HG03565 (cell line): ENCODE measurements around the gene KCNK1.
"Not testable (repeated sequence)": the region's sequence is repeated elsewhere in the genome, so short reads cannot be mapped to it uniquely, and the experiment has no call there.

Experiments used
- ATAC-seq: cut with Tn5 transposase; IDR thresholded peaks from one replicate; pipeline ENCODE4 v1.9.1; 2021; ENCODE audit warnings: mild to moderate bottlenecking, moderate library complexity; ENCODE audit not compliant: unreplicated experiment

KCNK1 gene

DNA sequence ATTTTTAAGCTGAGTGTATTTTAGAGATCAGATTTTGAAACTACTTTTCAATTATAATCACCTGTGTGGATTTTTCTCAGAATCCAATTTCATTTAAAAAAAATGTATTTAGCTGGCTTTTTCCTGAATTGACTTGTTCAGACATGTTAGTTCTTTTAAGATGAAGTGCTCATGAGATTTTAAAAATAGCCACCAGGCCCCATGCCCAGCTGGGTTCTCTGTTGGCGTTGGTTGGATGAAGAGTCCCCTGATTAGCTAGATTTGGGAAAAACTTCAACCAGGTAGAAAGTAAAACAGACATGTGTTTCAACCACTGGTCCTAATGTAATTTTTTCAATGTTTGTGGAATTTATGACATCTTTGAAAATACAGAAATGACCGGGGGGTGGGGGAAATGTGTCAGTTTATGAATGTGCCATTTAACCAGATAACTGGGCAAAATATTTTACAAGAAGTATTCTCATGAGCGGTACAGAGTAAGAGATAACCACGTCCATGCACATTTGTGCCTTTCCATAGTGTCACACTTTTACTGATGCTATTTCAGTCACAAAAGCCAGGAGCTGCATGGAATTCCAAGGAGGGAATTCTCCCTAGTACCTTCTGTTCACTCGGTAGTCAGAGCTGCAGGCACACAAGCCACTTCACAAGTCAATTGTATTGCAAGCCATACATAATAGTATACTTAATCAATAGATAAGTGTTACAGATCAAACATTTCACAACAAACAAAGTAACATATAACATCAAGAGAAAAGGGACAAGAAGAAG is 51.1 kb downstream of the KCNK1 start:
- ATAC-seq, result no peak

DNA sequence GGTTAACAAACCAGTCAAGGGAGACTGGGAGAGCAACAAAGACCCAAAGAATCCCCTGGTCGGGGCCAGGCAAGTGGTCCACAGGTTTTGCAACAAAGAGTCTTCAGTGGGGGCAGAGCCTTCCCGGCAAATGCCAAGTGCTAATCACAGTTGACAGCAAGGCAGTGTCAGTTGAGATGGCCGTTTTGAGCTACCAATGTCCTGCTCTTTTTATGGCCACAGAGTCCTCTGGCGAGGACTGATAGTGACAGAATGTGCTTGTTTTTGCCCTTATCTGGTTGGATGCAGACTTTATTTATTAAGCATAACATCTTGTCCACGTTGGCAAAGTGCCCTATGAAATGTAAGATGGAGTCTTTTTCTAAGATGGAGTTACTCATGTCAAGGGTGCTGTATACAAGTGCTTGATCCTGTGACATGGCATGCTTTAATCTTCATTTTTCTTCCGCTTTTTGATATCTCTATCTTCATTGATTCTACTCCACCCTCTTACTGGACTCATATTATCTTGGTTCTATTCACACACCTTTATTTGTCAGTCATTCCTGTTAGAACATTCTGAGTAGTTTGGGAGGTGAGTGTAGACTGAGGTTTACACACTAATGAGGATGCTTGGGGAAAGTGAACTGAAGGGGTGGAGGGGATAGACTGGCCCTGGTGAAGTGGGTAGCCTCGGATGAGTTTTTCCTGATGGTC is 51.8 kb downstream of the KCNK1 start:
- no peak for ATAC-seq

DNA sequence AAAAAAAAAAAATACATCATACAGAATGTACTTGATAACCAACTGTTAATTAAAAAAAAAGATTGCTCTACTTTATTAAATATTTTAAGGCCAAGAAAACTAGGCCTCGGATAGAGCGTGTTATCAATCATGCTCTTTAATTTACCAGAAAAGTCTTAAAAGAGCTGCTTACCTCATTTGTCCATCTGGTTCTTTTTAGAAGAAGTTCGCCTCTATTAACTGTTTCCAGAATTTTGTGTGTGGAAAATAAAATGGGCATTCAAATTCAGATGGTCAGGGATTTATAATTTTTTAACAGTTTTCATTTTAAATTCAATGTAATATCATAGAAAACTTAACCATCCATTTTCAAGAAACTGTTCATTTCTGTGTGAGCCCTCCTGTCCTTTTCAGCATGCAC is 53.8 kb downstream of the KCNK1 start:
- ATAC-seq, result no peak

DNA sequence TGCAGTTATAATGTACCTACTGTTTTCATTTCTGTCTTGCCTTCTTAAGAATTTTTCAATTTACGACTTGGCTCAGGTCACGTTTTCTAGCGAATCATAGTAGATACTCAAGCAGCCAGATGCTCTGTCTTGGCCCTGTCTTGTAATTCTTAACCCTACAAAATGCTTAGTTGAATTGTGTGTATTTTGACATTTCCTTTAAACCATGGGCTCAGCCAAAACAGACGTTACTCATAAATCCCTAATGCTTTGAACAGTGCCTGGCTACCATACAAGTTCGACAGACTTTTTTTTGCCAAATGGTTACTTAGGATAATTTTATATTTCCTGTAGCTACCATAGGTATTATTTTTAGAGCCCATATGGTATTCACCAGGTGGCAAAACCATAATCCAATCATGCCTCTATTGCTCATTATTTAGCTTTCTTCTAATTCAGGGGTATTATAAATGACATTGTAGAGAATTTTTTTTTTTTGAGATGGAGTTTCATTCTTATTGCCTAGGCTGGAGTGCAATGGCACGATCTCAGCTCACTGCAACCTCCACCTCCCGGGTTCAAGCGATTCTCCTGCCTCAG is 54.3 kb downstream of the KCNK1 start:
- ATAC-seq, result no peak

DNA sequence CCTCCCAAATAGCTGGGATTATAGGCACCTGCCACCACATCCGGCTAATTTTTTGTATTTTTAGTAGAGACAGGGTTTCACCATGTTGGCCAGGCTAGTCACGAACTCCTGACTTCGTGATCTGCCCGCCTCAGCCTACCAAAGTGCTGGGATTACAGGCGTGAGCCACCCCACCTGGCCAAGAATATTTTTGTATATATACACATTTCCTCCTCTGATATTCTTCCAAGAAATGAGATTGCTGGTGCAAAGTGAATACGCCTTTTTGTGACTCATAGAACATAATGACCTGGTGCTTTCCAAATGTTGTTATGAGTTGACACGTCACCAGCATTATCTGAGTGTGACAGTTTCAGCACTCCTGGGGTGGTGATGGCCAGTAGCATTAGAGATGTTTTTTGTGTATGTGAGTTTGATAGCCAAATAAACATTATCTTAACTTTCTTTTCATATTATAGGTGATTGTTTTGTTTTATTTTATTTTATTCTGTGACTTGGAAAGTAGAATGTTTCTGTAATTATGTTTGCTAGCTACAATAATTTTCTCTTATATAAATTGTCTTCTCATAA is 54.9 kb downstream of the KCNK1 start:
- peak; percentile 67 for ATAC-seq

DNA sequence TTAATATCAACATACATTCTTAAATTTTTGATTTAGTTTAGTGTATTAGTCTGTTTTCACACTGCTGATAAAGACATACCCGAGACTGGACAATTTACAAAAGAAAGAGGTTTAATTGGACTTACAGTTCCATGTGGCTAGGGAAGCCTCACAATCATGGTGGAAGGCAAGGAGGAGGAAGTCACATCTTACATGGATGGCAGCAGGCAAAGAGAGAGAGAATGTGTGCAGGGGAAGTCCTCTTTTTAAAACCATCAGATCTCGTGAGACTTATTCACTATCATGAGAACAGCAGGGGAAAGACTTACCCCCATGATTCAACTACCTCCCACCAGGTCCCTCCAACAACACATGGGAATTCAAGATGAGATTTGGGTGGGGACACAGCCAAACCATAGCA is 56.5 kb downstream of the KCNK1 start:
- ATAC-seq, result not testable (repeated sequence)

DNA sequence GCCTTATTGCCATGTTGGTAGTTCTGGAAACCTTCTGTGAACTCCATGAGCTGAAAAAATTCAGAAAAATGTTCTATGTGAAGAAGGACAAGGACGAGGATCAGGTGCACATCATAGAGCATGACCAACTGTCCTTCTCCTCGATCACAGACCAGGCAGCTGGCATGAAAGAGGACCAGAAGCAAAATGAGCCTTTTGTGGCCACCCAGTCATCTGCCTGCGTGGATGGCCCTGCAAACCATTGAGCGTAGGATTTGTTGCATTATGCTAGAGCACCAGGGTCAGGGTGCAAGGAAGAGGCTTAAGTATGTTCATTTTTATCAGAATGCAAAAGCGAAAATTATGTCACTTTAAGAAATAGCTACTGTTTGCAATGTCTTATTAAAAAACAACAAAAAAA is 57.4 kb downstream of the KCNK1 start:
- no peak for ATAC-seq

DNA sequence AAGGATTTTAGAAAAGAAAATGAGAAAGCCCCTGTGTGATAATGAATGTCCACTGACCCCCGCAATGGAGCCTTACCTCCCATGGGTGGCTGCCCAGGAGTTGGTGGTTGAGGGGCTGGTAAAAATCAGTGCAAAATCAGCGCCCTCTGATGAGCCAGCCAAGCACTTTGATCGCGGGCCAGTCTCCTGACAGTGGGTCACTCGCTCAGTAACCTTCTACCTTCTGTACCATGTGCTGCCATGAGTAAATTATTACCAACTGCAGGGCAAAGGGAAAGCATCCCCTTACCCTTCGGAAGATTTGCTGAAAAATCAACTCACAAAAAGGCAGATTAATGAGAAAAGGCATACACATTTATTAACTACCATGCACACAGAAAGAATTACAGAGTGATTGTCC is 58.8 kb downstream of the KCNK1 start:
- no peak for ATAC-seq

DNA sequence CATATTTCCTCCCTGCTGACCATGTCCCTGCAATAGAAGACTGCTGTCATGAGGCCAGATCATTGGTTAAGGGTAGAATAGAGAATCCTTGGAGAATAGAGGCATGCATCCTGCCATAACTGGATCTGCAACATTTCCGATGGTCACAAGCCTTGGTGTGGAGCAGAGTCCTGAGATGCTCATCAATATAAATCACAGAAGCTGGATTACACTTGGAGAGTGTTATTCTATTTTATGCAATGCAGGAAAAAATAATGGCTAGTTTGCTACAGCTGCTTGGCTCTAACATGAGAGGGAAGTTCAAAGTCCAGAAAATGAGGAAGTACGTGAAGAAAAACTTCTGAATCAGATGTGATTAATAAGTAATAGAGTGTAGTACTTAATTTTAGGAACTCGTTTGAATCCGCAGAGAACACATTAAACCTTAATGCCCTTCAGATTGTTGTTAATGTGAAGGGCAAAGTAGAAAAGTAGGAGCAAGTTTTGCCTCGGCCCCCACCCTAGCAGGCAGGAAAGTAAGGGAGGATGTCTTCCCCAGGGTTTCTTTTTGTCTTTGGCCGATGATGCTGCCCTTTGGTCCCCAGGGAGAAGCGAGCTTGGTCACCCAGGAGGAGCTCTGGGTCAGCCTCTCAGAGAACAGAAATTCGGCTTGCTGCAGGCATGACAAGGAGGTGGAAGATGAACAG is 59.5 kb downstream of the KCNK1 start:
- no peak for ATAC-seq

DNA sequence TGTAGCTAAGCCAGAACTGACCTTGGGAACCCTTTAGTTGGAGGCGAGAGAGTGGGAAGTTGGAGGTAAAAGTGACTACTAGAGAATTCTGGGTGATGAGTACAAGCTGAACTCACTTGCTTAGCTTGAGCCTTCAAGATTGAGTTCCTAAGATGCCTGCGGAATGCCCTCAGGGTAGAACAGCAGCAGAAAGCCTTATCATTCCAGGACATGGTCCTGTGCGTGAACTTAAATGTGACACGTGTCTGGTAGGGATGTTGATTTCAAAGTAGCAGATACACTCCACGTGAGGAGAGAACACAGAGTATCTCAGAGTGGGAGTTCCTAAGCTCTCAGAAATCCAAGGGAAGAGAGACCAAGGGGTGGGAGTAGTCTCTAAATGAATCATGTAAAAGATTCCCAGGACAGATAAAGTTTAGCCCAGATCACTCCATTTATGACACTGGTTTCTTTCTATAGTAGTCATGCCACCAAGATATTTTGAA is 60.1 kb downstream of the KCNK1 start:
- no peak for ATAC-seq

DNA sequence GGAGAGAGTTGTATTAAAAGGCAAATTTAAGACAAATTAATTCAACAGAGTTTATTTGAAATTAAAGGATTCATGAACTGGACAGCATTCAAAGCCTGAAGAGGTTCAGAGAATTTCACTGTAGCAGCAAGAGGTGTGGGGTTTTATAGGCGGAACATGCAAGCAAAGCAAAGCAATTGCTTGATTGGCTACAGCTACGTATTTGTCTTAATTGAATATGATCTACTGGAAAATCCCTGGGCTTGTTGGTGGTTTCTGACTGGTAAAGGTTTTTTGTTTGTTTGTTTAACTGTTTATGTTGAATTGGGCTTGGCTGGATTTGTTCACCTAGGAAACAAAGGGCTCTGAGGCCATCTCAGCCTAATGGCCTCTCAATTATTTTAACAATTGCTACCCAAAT is 61.5 kb downstream of the KCNK1 start:
- ATAC-seq, result no peak

DNA sequence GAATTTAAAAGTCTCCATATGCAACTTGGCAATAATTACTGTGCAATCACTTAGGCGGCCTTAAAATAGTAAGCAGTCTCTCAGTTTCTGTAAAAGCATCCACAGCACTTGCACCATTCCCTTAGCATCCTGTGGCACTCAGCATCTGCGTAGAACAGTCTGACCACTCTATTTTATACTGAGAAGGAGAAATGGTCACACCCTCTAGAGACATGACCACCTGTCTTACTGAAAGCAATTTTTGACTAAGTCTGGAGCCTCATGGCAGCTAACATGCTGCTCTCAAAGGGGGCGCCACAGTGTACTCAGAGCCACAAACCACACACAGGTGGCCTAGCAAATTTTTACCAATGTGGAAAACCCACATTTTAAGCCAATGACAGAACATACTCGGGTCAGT is 62.0 kb downstream of the KCNK1 start:
- ATAC-seq, result peak; percentile 87

DNA sequence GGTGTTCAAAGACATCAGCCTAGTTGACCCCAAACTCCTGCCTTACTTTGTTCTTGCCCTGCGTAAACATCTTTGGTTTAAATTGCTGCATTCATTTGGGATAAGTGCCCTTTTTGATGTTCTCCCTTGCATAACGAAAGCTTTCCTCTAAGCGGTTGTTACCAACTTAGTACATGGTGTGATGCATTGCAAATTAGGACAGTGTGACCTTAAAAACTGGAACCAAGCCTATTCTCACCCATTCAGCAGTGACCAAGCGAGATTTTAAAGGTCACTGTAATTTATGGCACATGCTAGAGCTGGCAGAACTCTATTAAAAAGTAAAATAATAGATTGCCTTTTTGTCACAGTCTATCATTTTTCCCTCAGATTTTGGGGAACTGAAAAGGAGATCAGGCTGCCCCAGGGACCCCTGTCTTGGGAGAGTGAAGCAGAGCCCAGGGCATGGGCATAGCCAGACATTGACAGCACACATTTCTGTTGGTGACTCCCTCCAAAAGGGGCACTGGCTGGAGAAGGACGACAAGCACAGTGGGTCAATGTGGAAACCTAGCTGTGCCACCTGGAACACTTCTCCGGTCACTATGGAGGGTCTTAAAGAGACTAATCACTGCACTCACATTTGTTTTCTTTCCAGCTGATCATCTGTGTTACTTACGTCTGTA is 63.9 kb downstream of the KCNK1 start:
- ATAC-seq, result no peak

DNA sequence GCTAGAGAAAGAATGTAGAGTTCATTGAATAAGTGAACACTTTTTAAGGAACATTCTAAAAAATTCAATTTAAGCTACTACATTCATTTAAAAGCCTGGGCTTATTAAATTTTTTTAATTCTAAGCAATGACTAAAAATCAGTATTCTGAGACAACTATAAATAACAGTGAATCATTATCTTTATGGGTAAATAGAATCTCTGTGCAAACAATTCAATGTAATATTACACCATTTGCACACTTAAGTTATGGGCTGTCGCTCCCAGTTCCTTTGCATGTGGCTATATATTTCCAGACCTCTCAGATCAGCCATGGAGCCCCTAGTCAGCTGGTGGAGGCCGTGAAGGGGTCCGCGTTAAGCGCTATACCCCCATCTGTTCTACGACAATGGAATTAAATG is 65.1 kb downstream of the KCNK1 start:
- ATAC-seq, result no peak

DNA sequence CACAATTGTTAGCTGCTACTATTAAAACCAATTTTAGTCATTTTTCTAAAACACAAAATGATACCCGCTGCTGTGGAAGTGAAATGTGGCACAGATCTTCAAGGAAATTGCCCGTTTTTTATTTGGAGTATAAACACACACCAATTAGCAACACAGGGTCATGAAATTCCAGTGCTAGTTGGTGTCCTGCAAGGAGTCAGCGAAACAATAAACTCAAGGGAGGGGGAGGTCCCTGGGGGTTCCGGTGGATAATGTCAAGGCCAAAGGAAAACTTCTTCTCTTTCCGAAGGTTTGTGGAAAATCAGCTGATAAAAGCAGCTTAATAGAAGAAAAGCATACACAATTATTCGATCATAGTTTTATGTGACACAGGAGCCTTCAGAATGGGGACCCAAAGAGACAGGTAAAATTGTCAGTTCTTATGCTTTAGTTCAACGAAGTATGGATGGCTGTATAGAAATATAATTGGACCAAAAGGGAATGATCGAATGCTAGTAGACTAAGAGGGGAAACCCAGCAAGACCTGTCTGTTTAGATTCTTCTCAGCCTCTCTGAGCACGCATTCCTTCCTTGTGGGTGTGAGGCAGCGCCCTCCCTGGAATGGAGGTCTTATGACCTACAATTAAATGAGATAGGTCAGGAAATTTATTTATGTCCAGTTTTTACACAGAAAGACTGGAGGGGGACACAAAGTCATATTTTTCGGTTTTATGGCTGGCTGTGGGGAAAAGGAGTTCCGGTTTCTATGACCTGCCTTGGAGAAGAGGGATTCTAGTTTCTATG is 65.9 kb downstream of the KCNK1 start:
- ATAC-seq, result no peak

DNA sequence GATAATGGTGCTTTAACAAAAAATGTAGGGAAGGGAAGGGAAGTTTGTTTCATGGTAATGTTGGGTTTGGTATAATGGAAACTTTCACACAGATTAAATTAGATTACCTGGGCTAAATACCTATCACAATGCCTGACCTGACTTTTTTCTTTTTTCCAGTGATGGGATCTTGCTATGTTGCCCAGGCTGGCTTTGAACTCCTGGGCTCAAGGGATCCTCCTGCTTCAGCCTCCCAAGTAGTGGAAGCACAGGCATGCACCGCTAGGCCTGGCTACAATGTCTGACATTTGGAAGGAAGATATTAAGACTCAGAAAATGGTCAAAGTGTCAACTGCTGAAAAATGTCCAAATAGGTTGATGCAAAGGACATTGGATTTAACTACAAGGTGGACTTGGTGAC is 67.4 kb downstream of the KCNK1 start:
- no peak for ATAC-seq

DNA sequence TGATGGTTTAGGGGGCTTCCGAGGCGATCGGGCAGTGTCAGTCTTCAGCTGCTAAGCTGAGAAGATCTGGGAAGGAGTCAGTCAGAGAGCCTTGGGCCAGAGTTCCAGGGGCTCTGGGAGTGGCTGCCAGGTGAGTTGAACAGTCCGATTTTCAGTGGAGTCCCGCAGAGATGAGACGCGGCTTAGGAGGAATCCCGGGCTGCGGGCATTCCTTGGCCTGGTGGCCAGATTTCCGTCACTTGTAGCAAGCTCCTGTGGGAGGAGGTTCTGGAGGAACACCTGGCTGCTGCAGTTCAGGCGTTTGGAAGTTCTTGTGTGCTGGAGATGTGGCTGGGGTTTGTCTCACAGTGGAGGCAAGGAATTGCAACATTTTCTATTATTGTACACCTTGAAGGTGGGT is 72.7 kb downstream of the KCNK1 start:
- ATAC-seq, result not testable (repeated sequence)

DNA sequence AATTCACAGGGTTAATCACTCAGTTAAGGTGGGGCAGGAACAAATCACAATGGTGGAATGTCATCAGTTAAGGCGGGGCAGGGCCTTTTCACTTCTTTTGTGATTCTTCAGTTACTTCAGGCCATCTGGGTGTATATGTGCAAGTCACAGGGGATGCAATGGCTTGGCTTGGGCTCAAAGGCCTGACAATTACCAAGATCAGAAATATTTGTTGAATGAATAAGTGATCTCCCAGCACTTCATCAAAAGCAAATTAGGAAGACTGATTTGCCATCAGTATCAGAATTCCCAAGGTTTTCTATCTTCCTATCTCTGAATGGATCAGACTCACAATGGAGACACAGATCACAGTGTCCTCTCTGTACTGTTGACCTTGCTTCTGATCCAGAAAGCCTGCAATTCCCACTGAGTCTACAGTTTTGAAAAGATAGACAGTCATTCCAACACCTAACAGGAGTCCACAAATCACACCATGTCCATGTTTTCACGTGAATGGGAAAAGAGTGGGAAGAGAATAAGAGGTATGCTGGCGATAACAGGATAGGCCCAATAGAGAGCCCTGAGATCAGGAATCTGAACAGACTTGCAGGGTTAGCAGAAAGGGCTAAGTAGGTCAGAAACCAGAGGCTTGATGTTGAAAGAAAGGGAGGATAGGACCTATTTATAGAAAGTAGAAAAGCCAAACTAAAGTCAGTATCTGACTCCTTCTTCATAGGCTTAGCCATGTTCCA is 75.3 kb downstream of the KCNK1 start:
- ATAC-seq, result no peak

DNA sequence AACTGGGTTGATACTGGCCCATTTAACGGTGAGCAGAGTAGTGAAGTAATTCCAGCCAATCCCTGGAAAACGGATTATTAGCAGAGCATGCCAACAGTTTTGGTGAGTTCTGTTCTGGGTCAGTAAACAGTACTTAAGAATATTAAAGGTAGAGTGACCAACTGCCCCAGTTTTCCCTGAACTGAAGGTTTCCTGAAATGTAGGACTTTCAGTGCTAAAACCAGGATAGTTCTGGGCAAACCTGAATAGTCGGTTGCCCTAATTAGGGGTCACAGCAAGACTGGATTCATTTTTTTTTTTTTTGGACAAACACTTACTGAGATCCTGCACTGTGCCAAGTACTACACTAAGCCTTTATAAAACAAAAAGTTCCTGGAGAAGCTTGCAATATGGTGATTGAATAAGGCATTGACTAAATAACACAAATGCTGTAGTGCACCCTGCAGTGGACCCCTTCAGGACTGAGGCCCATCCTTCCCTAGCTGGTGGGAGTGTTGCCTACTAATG is 75.9 kb downstream of the KCNK1 start:
- no peak for ATAC-seq
